Measurements from ENCODE around the gene MYH10.

Gene MYH10

GRCh38 chr17:8438441-8438840 is 192.1 kb downstream of the MYH10 start:
- DNase-seq, result no peak

GRCh38 chr17:8436844-8437171 is 193.7 kb downstream of the MYH10 start:
- DNase-seq, result no peak

- DNase-seq, result peak; percentile 75
Measured at GRCh38 chr17:8436169-8436843, 194.2 kb downstream of the MYH10 start.

- DNase-seq, result peak; percentile 99
Measured at GRCh38 chr17:8435245-8436168, 195.0 kb downstream of the MYH10 start, which contains the start of gene NDEL1. Gene NDEL1 (plus strand): TSS chr17:8435884. CDS start chr17:8444272, 8,388 bp downstream.

- DNase-seq, result no peak
Measured at GRCh38 chr17:8430966-8431365, 199.6 kb downstream of the MYH10 start.

- DNase-seq, result no peak
Measured at GRCh38 chr17:8426802-8427201, 203.7 kb downstream of the MYH10 start.

- no peak for DNase-seq
Measured at GRCh38 chr17:8426094-8426720, 204.3 kb downstream of the MYH10 start.

Data from right hindlimb (tissue), 1 donor.